Endothelial cell of umbilical vein (primary cell): Measurements from ENCODE around the gene PIGQ. TPM values are rescaled to one million over a fixed set of nuclear protein-coding genes. Genes with fewer than 3 reads are reported as not detected.
A peak's percentile ranks its signal among the peaks of the same experiment; 100 is the strongest.

Source experiments
- BruUV-seq: library from RNA; stranded (reverse); fragments of 400-500 nt; replicated peaks from 2 replicates; lab custom pipeline; 2021; lab: Mats Ljungman, UMichigan
- CTCF ChIA-PET: fragments of 300-600, 350-600 bp; sonication (Branson Sonifier 250); formaldehyde crosslinking; loops from one replicate; lab custom pipeline; 2021; ENCODE audit warnings: antibody characterized with exemption, inconsistent platforms; lab: Charles Lee
- POLR2A ChIA-PET: fragments of 300-600, 350-600 bp; sonication (Branson Sonifier 250); formaldehyde crosslinking; loops from one replicate; lab custom pipeline; 2021; ENCODE audit warnings: antibody characterized with exemption, inconsistent platforms; lab: Charles Lee
- DNase-seq: peaks from one replicate; pipeline ENCODE4 v3.0.0-alpha.2; 2011; ENCODE audit warnings: low read depth, low spot score
- FAIRE-seq: peaks from 2 replicates; lab custom pipeline; 2011; peaks lifted over from hg19 to GRCh38; lab: Jason Lieb, UNC
- H2AFZ ChIP-seq: 2 replicates; pipeline ENCODE4 v1.6.0; 2012; ENCODE audit warnings: low read depth, low read length, control low read depth, inconsistent platforms
- H3K27ac ChIP-seq: 2 replicates; pipeline ENCODE4 v1.5.1; 2011; ENCODE audit warnings: low read depth, mild to moderate bottlenecking, control low read depth, low read length, moderate library complexity; ENCODE audit not compliant: insufficient read depth
- H3K27me3 ChIP-seq, 2 experiments: 2 replicates each; pipeline versions ENCODE4 v1.6.0 to v1.6.1; 2011; ENCODE audit warnings: low read length in 2 of 2, mixed read lengths in 1 of 2; ENCODE audit not compliant: control insufficient read depth in 2 of 2, insufficient read depth in 2 of 2
- H3K36me3 ChIP-seq, 2 experiments: 2 replicates in 1 of 2; 3 replicates in 1 of 2; pipeline ENCODE4 v1.5.1; 2011; ENCODE audit warnings: low read length in 2 of 2, mild to moderate bottlenecking in 1 of 2, moderate library complexity in 1 of 2; ENCODE audit not compliant: control insufficient read depth in 2 of 2, insufficient read depth in 2 of 2; ENCODE audit errors: extremely low read depth in 1 of 2
- H3K4me1 ChIP-seq: 3 replicates; pipeline ENCODE4 v1.5.1; 2011; ENCODE audit warnings: mild to moderate bottlenecking, low read length; ENCODE audit not compliant: control insufficient read depth, insufficient read depth; ENCODE audit errors: extremely low read depth
- H3K4me2 ChIP-seq: 2 replicates; pipeline ENCODE4 v1.6.1; 2011; ENCODE audit warnings: low read length, control low read depth, mixed read lengths; ENCODE audit not compliant: insufficient read depth
- H3K4me3 ChIP-seq, 3 experiments: fragments of 200-600 bp in 1 of 3; sonication (generic), shearing (Covaris generic) in 1 of 3; replicated peaks in 1 of 3; 2 replicates each; pipeline ENCODE4 v1.5.1; 2011 to 2016; ENCODE audit warnings: control low read depth in 3 of 3, low read length in 3 of 3, mild to moderate bottlenecking in 2 of 3, inconsistent platforms in 1 of 3, low read depth in 1 of 3, moderate library complexity in 1 of 3; ENCODE audit not compliant: insufficient read depth in 1 of 3
- H3K79me2 ChIP-seq: 2 replicates; pipeline ENCODE4 v1.6.0; 2012; ENCODE audit warnings: low read length, inconsistent platforms; ENCODE audit not compliant: control insufficient read depth, insufficient read depth
- H3K9ac ChIP-seq: replicated peaks from 2 replicates; pipeline ENCODE3; 2011; ENCODE audit warnings: low read length, control low read depth; ENCODE audit not compliant: insufficient read depth; ENCODE audit errors: extremely low read depth
- H3K9me1 ChIP-seq: replicated peaks from 3 replicates; pipeline ENCODE4 v1.6.0; 2011; ENCODE audit warnings: mild to moderate bottlenecking, low read length; ENCODE audit not compliant: control insufficient read depth, insufficient read depth; ENCODE audit errors: extremely low read depth
- H3K9me3 ChIP-seq: replicated peaks from 2 replicates; pipeline ENCODE4 v1.5.1; 2012; ENCODE audit warnings: low read length, inconsistent platforms; ENCODE audit not compliant: control insufficient read depth, insufficient read depth
- H4K20me1 ChIP-seq: replicated peaks from 2 replicates; pipeline ENCODE3; 2011; ENCODE audit warnings: mild to moderate bottlenecking, low read length; ENCODE audit not compliant: control insufficient read depth, insufficient read depth; ENCODE audit errors: extremely low read depth
- CTCF ChIP-seq, 2 donors: IDR thresholded peaks; 1 replicate in 1 of 2; 2 replicates in 1 of 2; pipeline ENCODE4 v1.5.1; 2011; ENCODE audit warnings: low read length in 2 of 2, mild to moderate bottlenecking in 2 of 2, moderate library complexity in 2 of 2, control low read depth in 1 of 2, inconsistent platforms in 1 of 2, low read depth in 1 of 2; ENCODE audit not compliant: insufficient read depth in 1 of 2; ENCODE audit errors: extremely low read depth in 1 of 2
- EZH2 ChIP-seq: IDR thresholded peaks from 2 replicates; pipeline ENCODE4 v1.6.1; 2012; ENCODE audit warnings: borderline replicate concordance, low read depth, mild to moderate bottlenecking, moderate library complexity, low read length, inconsistent platforms; ENCODE audit not compliant: severe bottlenecking
- FOS ChIP-seq: IDR thresholded peaks from 2 replicates; pipeline ENCODE4 v1.6.1; 2011; ENCODE audit warnings: mild to moderate bottlenecking, low read length, moderate library complexity, borderline replicate concordance; ENCODE audit not compliant: insufficient read depth
- GATA2 ChIP-seq: IDR thresholded peaks from 2 replicates; pipeline ENCODE4 v1.7.0; 2011; ENCODE audit warnings: low read depth, mild to moderate bottlenecking, moderate library complexity, mixed read lengths, low read length; ENCODE audit not compliant: insufficient read length, insufficient read depth
- JUN ChIP-seq: IDR thresholded peaks from 2 replicates; pipeline ENCODE4 v1.6.1; 2011; ENCODE audit warnings: borderline replicate concordance, low read depth; ENCODE audit not compliant: insufficient read length, insufficient read depth
- MAX ChIP-seq: IDR thresholded peaks from 2 replicates; pipeline ENCODE4 v1.6.1; 2011; ENCODE audit not compliant: insufficient read depth, insufficient read length
- MYC ChIP-seq: IDR thresholded peaks from one replicate; pipeline ENCODE4 v1.6.1; 2011; ENCODE audit warnings: mild to moderate bottlenecking, low read depth, low read length
- POLR2A ChIP-seq: IDR thresholded peaks from 2 replicates; pipeline ENCODE4 v1.6.1; 2012; ENCODE audit warnings: low read depth, mild to moderate bottlenecking, control low read depth, low read length
- POLR2AphosphoS5 ChIP-seq: IDR thresholded peaks from 2 replicates; pipeline ENCODE4 v1.6.1; 2012; ENCODE audit warnings: low read depth, mild to moderate bottlenecking, control low read depth, low read length, moderate library complexity; ENCODE audit not compliant: insufficient read depth
- dilution Hi-C: fragments of 300-500 bp; cut with MboI; formaldehyde crosslinking; loops from one replicate; pipeline ENCODE4 v1.15.0; 2019; ENCODE audit warnings: low sequenced_read_pairs; ENCODE audit not compliant: extremely low pct_ligation_motif_present
- intact Hi-C: fragments of 100-400 bp; cut with micrococcal nuclease; formaldehyde crosslinking; loops from one replicate; pipeline ENCODE4 v1.10.0; 2022
- polyA plus RNA-seq, 4 experiments: library from polyadenylated mRNA; depleted of rRNA in 3 of 4; stranded (reverse) in 3 of 4; unstranded in 1 of 4; fragments of >200 nt; gene quantifications; 2 replicates each; pipeline versions ENCODE4 v1.2.1 to v1.2.3, GENCODE V29; 2011 to 2012; ENCODE audit warnings: missing spikeins in 1 of 4
- total RNA-seq: library from RNA; stranded (reverse); gene quantifications from 2 replicates; pipeline ENCODE4 v1.2.3, GENCODE V29; 2021

Gene PIGQ
- total and polyA plus RNA-seq, 2 donors (not counting 3 experiments of a cell fraction or from before 2014, with no cell fraction given), result 66.9 to 67.7 TPM

GRCh38 chr16:590815-591200, 21.0 kb downstream of the PIGQ start:
- no TSS peak for BruUV-seq
- dilution Hi-C loops (no loop called here), intact Hi-C loops (no loop called here)
- TF ChIP-seq FOS, result no peak
- Histone ChIP-seq H3K27me3 (no peaks in the 10 kb centered on the region), H3K9me3 (no peaks in the 10 kb centered on the region), H3K9ac (peak overlapping the region; percentile 64), H3K4me1 (peaks cover 16% of the 10 kb centered on the region), H3K27ac (no peak overlapping the region), H3K9me1 (no peaks in the 10 kb centered on the region), H4K20me1 (no peaks in the 10 kb centered on the region), H3K79me2 (peaks cover 27% of the 10 kb centered on the region), H3K4me2 (peak overlapping the region; percentile 53), H3K4me3 (peak overlapping the region; percentile 20 to 79 (median 44)), H3K36me3 (peaks cover 0 to 3% of the 10 kb centered on the region in 2 experiments), H2AFZ (no peak overlapping the region)
- ChIA-PET POLR2A (no interaction called here), CTCF (interaction anchor here (0.7 to 1.2 kb wide), 10 partner anchors 10 to 68 kb away, joined by 3 to 8 read pairs (median 3); partner anchors contain the start of gene METTL26)
- DNase-seq (no peak), FAIRE-seq (no peak)

GRCh38 chr16:591231-591630, 21.5 kb downstream of the PIGQ start:
- dilution Hi-C loops, result no loop called here

More at GRCh38 chr16:591231-591630, 21.5 kb downstream of the PIGQ start:
- peak overlapping the region in 1 of 3 experiments; percentile 44 for H3K4me3 ChIP-seq
- peak overlapping the region; percentile 53 for H3K4me2 ChIP-seq
- no peaks in the 10 kb centered on the region for H4K20me1 ChIP-seq
- BruUV-seq, result no TSS peak
- H3K9ac ChIP-seq, result no peak overlapping the region
- FAIRE-seq, result no peak
- H2AFZ ChIP-seq, result no peak overlapping the region
- H3K36me3 ChIP-seq, result peaks cover 0 to 3% of the 10 kb centered on the region in 2 experiments
- TF ChIP-seq MYC (no peak), CTCF (IDR thresholded peaks at IDR 0.05; ENCODE audit: extremely low read depth in 1 of 2, insufficient read depth in 1 of 2, low read depth in 1 of 2, low read length in 2 of 2) (no peak), FOS (no peak), EZH2 (no peak), POLR2AphosphoS5 (no peak), GATA2 (no peak), POLR2A (no peak), JUN (no peak), MAX (no peak)
- H3K4me1 ChIP-seq, result peaks cover 16% of the 10 kb centered on the region
- CTCF ChIA-PET, result no interaction called here
- DNase-seq, result no peak
- H3K27ac ChIP-seq, result no peak overlapping the region
- no peaks in the 10 kb centered on the region for H3K9me3 ChIP-seq
- no peaks in the 10 kb centered on the region for H3K27me3 ChIP-seq
- intact Hi-C loops, result no loop called here
- POLR2A ChIA-PET, result no interaction called here
- H3K9me1 ChIP-seq, result no peaks in the 10 kb centered on the region
- H3K79me2 ChIP-seq, result peaks cover 27% of the 10 kb centered on the region
